GM12878 (cell line): ENCODE measurements around the gene CPNE6. TPM values are rescaled to one million over a fixed set of nuclear protein-coding genes. Genes with fewer than 3 reads are reported as not detected.

Experiments
- CEBPB ChIP-seq, 2 experiments: fragments of 150-350 bp in 1 of 2; IDR thresholded peaks; 2 replicates each; pipeline ENCODE4 v1.6.1; 2012 to 2014; ENCODE audit warnings: low read depth in 2 of 2, low read length in 2 of 2, borderline replicate concordance in 1 of 2, inconsistent platforms in 1 of 2
- EED ChIP-seq: sonication (generic); IDR thresholded peaks from 2 replicates; pipeline ENCODE4 v1.6.1; 2016; ENCODE audit warnings: antibody characterized with exemption, low read depth
- IRF5 ChIP-seq: fragments of 450-650 bp; IDR thresholded peaks from 2 replicates; pipeline ENCODE4 v1.6.1; 2017; ENCODE audit warnings: borderline replicate concordance
- JUND ChIP-seq: IDR thresholded peaks from 2 replicates; pipeline ENCODE4 v1.6.1; 2012; ENCODE audit warnings: low read depth, mild to moderate bottlenecking, low read length, improper control_type of control experiment, moderate library complexity
- MTA2 ChIP-seq: fragments of 450-650 bp; IDR thresholded peaks from 2 replicates; pipeline ENCODE4 v1.6.1; 2016; ENCODE audit warnings: low read depth, mild to moderate bottlenecking, moderate library complexity
- MXI1 ChIP-seq: fragments of 150-350 bp; IDR thresholded peaks from 2 replicates; pipeline ENCODE4 v1.6.1; 2011; ENCODE audit warnings: low read depth, mild to moderate bottlenecking, inconsistent platforms, low read length, improper control_type of control experiment
- NBN ChIP-seq: fragments of 450-650 bp; IDR thresholded peaks from 2 replicates; pipeline ENCODE4 v1.6.1; 2016
- NFIC ChIP-seq: IDR thresholded peaks from 2 replicates; pipeline ENCODE4 v1.6.1; 2012; ENCODE audit warnings: low read depth, mild to moderate bottlenecking, inconsistent platforms, low read length, moderate library complexity
- NKRF ChIP-seq: fragments of 450-650 bp; conservative IDR thresholded peaks from 2 replicates; pipeline ENCODE4 v1.6.1; 2017; ENCODE audit warnings: mild to moderate bottlenecking, moderate library complexity
- PKNOX1 ChIP-seq: fragments of 450-650 bp; IDR thresholded peaks from 2 replicates; pipeline ENCODE4 v1.6.1; 2016; ENCODE audit warnings: mild to moderate bottlenecking
- ZBTB4 ChIP-seq: fragments of 450-650 bp; formaldehyde crosslinking; IDR thresholded peaks from 2 replicates; pipeline ENCODE4 v1.4.0; 2022; ENCODE audit warnings: mild to moderate bottlenecking, moderate library complexity
- polyA plus RNA-seq, 11 experiments: library from polyadenylated mRNA; depleted of rRNA in 4 of 11; unstranded in 6 of 11; stranded (reverse) in 5 of 11; fragments of >200 nt; fragmentation: Nextera tagmentation in 4 of 11; fragmentation: Illumina TruSeq in 1 of 11; extraction: Ambion mirVana in 4 of 11; extraction: Trizol in 1 of 11; gene quantifications; 1 replicate in 1 of 11; 2 replicates in 10 of 11; pipeline versions ENCODE4 v1.2.1 to v1.2.3, GENCODE V29; 2011 to 2016; ENCODE audit warnings: inconsistent platforms in 2 of 11, missing spikeins in 2 of 11, low read depth in 1 of 11
- total RNA-seq, 4 experiments: library from RNA; depleted of rRNA in 3 of 4; stranded (reverse); fragments of >200 nt in 3 of 4; fragmentation: Illumina TruSeq in 1 of 4; extraction: Trizol in 1 of 4; gene quantifications; 2 replicates each; pipeline versions ENCODE4 v1.2.1 to v1.2.3, GENCODE V29; 2013 to 2021

CPNE6 gene
- total and polyA plus RNA-seq, 10 of the 15 experiments (the other 5 are each of a cell fraction or from before 2014, with no cell fraction given) = 0.06 to 0.43 (median 0.18) TPM; not detected in 3

GRCh38 chr14:24126939-24127338 is 55.6 kb downstream of the CPNE6 start (continued):
- TF ChIP-seq NKRF (no peak), NBN (no peak), JUND (no peak), ZBTB4 (CRISPR knock-in tag) (no peak), IRF5 (no peak), MXI1 (no peak), MTA2 (no peak), EED (no peak), PKNOX1 (no peak), NFIC (no peak), CEBPB (IDR thresholded peaks at IDR 0.05; ENCODE audit: borderline replicate concordance in 1 of 2, low read depth in 2 of 2, low read length in 2 of 2) (no peak)
